ENCODE measurements around the gene LHFPL2. TPM values are rescaled to one million over a fixed set of nuclear protein-coding genes. Genes with fewer than 3 reads are reported as not detected.
"Not testable (repeated sequence)": the region's sequence is repeated elsewhere in the genome, so short reads cannot be mapped to it uniquely, and the experiment has no call there.

The LHFPL2 gene
- total RNA-seq, 1 donor from 2014 or later = 14.4 TPM

- TF ChIP-seq, protein P1, sequence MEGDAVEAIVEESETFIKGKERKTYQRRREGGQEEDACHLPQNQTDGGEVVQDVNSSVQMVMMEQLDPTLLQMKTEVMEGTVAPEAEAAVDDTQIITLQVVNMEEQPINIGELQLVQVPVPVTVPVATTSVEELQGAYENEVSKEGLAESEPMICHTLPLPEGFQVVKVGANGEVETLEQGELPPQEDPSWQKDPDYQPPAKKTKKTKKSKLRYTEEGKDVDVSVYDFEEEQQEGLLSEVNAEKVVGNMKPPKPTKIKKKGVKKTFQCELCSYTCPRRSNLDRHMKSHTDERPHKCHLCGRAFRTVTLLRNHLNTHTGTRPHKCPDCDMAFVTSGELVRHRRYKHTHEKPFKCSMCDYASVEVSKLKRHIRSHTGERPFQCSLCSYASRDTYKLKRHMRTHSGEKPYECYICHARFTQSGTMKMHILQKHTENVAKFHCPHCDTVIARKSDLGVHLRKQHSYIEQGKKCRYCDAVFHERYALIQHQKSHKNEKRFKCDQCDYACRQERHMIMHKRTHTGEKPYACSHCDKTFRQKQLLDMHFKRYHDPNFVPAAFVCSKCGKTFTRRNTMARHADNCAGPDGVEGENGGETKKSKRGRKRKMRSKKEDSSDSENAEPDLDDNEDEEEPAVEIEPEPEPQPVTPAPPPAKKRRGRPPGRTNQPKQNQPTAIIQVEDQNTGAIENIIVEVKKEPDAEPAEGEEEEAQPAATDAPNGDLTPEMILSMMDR (conservative IDR thresholded peaks at IDR 0.05; ENCODE audit: low read depth, low read length) = no peak
- no peak overlapping the region for H3K4me3 ChIP-seq (ENCODE audit: low read depth, low read length)
- DNase-seq (ENCODE audit: low read depth) = no peak
Observed at GRCh38 chr5:78624011-78624541, 24.5 kb downstream of the LHFPL2 start.

- TF ChIP-seq, protein P1 (conservative IDR thresholded peaks at IDR 0.05; ENCODE audit: low read depth, low read length) = no peak
- H3K4me3 ChIP-seq (ENCODE audit: low read depth, low read length) = no peak overlapping the region
- DNase-seq (ENCODE audit: low read depth) = no peak
Observed at GRCh38 chr5:78622302-78622971, 26.1 kb downstream of the LHFPL2 start.

GRCh38 chr5:78621291-78621738 lies 27.3 kb downstream of the LHFPL2 start:
- TF ChIP-seq, protein P1 (conservative IDR thresholded peaks at IDR 0.05; ENCODE audit: low read depth, low read length) = no peak
- DNase-seq (ENCODE audit: low read depth) = no peak
- H3K4me3 ChIP-seq (ENCODE audit: low read depth, low read length) = no peak overlapping the region

DNA sequence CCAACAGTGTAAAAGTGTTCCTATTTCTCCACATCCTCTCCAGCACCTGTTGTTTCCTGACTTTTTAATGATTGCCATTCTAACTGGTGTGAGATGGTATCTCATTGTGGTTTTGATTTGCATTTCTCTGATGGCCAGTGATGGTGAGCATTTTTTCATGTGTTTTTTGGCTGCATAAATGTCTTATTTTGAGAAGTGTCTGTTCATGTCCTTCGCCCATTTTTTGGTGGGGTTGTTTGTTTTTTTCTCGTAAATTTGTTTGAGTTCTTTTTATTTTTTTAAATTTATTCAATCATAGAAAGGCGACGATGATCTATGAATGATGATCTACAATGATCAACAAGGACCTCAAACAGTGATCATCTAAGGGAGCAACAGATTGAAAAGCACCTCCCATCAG lies 28.5 kb downstream of the LHFPL2 start:
- not testable (repeated sequence) for DNase-seq (ENCODE audit: low read depth); H3K4me3 ChIP-seq (ENCODE audit: low read depth, low read length)

DNA sequence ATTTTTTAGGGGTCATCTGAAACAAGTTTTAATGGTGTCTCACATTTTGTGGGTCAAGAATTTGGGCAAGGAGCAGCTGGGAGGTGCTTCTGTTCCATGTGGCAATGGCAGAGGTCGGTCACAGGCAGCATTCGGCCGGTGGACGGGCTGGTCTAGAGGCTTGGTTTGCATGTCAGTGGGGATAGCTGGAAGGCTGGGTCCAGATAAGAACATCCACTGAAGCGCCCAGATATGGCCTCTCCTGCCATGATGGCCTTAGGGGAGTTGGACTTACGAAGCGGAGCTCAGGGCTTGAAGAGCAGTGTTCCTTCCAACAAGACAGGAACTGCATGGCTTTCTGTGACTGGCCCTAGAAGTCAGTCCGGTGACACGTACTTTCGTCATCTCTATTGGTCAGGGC lies 30.3 kb downstream of the LHFPL2 start:
- TF ChIP-seq, protein P1 (conservative IDR thresholded peaks at IDR 0.05; ENCODE audit: low read depth, low read length) = no peak
- DNase-seq (ENCODE audit: low read depth) = no peak
- no peak overlapping the region for H3K4me3 ChIP-seq (ENCODE audit: low read depth, low read length)

GRCh38 chr5:78615697-78616096 lies 32.9 kb downstream of the LHFPL2 start:
- H3K4me3 ChIP-seq (ENCODE audit: low read depth, low read length) = no peak overlapping the region
- TF ChIP-seq, protein P1 (conservative IDR thresholded peaks at IDR 0.05; ENCODE audit: low read depth, low read length) = no peak
- no peak for DNase-seq (ENCODE audit: low read depth)

DNA sequence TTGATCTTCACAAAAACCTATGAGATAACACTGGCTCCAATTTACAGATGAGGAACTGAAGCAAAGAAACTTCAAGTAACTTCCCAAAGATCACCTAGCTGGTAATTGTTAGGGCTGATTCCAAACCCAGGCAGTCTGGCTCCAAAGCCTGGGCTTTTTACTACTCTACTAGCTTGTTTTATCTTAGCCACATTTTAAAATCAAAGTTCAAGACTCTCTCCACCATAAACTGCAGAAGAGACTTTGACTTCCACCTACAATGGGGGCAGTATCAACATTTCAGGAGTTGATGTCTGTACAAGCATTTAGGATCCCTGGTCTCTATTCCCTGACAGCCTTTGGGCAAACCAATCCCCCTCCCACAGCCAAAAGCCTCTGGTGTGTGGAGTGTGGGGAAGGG lies 33.8 kb downstream of the LHFPL2 start:
- TF ChIP-seq, protein P1 (conservative IDR thresholded peaks at IDR 0.05; ENCODE audit: low read depth, low read length) = no peak
- no peak for DNase-seq (ENCODE audit: low read depth)
- H3K4me3 ChIP-seq (ENCODE audit: low read depth, low read length) = no peak overlapping the region

Measured in epithelial cell of proximal tubule (primary cell).